ENCODE measurements around the gene DOCK11.

- TF ChIP-seq CTCF (IDR thresholded peaks at IDR 0.05; ENCODE audit: insufficient read depth, low read length) (no peak), REST (IDR thresholded peaks at IDR 0.05; ENCODE audit: insufficient replicate concordance, low read depth) (no peak), POLR2AphosphoS5 (IDR thresholded peaks at IDR 0.05; ENCODE audit: low read depth) (peak; percentile 41; the same call in 1 of the 2 replicates)
These were observed 6.7 kb downstream of the DOCK11 start for GRCh38 chrX:118502161-118502789.
